ENCODE measurements around the gene STAB1.

DNA sequence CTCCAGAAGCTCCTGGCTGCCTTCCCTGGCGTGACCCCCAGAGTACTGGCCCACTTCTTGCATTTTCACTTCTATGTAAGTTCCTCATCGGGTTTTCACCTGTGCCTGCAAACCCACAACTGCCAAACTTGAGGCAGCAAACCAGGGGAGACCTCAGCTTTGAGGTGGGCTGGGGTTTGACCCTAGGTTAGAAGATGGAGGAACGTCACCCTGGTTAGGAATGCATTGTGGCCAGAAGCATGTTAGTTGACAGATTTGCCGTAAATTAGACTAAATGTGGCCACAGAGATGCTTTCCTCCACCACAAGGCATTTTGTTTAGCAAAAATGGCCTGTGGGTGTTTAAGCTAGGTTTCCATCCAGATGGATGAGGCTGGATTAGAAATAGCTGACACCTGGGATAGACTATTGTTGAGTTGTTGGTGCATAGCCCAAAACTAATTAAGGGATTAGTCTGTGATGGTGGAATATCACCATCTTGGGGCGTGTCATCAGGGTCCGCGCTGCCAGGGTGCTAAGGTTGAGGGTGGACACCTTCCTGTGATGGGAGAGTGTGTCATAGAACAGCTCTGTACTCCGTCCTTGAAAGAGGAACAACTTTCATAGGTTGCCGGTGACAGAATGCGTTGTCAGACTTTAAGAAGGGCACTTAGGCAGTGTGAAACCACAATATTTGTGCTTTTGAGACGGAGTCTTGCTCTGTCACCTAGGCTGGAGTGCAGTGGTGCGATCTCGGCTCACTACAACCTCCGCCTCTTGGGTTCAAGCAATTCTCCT lies 36.2 kb upstream of the STAB1 start:
- TF ChIP-seq, protein P1, sequence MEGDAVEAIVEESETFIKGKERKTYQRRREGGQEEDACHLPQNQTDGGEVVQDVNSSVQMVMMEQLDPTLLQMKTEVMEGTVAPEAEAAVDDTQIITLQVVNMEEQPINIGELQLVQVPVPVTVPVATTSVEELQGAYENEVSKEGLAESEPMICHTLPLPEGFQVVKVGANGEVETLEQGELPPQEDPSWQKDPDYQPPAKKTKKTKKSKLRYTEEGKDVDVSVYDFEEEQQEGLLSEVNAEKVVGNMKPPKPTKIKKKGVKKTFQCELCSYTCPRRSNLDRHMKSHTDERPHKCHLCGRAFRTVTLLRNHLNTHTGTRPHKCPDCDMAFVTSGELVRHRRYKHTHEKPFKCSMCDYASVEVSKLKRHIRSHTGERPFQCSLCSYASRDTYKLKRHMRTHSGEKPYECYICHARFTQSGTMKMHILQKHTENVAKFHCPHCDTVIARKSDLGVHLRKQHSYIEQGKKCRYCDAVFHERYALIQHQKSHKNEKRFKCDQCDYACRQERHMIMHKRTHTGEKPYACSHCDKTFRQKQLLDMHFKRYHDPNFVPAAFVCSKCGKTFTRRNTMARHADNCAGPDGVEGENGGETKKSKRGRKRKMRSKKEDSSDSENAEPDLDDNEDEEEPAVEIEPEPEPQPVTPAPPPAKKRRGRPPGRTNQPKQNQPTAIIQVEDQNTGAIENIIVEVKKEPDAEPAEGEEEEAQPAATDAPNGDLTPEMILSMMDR (IDR thresholded peaks at IDR 0.05; ENCODE audit: insufficient read depth, low read length) = no peak
- TF ChIP-seq, protein P2, sequence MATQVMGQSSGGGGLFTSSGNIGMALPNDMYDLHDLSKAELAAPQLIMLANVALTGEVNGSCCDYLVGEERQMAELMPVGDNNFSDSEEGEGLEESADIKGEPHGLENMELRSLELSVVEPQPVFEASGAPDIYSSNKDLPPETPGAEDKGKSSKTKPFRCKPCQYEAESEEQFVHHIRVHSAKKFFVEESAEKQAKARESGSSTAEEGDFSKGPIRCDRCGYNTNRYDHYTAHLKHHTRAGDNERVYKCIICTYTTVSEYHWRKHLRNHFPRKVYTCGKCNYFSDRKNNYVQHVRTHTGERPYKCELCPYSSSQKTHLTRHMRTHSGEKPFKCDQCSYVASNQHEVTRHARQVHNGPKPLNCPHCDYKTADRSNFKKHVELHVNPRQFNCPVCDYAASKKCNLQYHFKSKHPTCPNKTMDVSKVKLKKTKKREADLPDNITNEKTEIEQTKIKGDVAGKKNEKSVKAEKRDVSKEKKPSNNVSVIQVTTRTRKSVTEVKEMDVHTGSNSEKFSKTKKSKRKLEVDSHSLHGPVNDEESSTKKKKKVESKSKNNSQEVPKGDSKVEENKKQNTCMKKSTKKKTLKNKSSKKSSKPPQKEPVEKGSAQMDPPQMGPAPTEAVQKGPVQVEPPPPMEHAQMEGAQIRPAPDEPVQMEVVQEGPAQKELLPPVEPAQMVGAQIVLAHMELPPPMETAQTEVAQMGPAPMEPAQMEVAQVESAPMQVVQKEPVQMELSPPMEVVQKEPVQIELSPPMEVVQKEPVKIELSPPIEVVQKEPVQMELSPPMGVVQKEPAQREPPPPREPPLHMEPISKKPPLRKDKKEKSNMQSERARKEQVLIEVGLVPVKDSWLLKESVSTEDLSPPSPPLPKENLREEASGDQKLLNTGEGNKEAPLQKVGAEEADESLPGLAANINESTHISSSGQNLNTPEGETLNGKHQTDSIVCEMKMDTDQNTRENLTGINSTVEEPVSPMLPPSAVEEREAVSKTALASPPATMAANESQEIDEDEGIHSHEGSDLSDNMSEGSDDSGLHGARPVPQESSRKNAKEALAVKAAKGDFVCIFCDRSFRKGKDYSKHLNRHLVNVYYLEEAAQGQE (IDR thresholded peaks at IDR 0.05; ENCODE audit: insufficient replicate concordance, low read depth) = no peak
- TF ChIP-seq GABPA (IDR thresholded peaks at IDR 0.05; ENCODE audit: low read depth) (no peak), POLR2AphosphoS5 (IDR thresholded peaks at IDR 0.05; ENCODE audit: low read depth) (no peak)

Data from HL-60 (cell line).